Tibial nerve (tissue), 4 donors: ENCODE measurements around the gene AGBL3.

Experiments used
- EP300 ChIP-seq, 2 donors: sonication (generic); formaldehyde crosslinking; IDR thresholded peaks; one replicate each; pipeline ENCODE4 v1.6.1; 2017; ENCODE audit warnings: antibody characterized with exemption in 2 of 2, mild to moderate bottlenecking in 1 of 2
- POLR2A ChIP-seq, 2 donors: fragments of 450-650 bp; IDR thresholded peaks; one replicate each; pipeline ENCODE4 v1.6.1; 2017; ENCODE audit warnings: antibody characterized with exemption in 2 of 2, mild to moderate bottlenecking in 2 of 2, moderate library complexity in 2 of 2
- TF ChIP-seq, protein P1 (sequence below), 5 experiments: fragments of 200-600 bp in 3 of 5; fragments of 450-650 bp in 2 of 5; sonication (generic) in 3 of 5; IDR thresholded peaks; one replicate each; pipeline ENCODE4 v1.5.1; 2016 to 2019; ENCODE audit warnings: antibody characterized with exemption in 5 of 5, mild to moderate bottlenecking in 3 of 5, moderate library complexity in 2 of 5

DNA sequence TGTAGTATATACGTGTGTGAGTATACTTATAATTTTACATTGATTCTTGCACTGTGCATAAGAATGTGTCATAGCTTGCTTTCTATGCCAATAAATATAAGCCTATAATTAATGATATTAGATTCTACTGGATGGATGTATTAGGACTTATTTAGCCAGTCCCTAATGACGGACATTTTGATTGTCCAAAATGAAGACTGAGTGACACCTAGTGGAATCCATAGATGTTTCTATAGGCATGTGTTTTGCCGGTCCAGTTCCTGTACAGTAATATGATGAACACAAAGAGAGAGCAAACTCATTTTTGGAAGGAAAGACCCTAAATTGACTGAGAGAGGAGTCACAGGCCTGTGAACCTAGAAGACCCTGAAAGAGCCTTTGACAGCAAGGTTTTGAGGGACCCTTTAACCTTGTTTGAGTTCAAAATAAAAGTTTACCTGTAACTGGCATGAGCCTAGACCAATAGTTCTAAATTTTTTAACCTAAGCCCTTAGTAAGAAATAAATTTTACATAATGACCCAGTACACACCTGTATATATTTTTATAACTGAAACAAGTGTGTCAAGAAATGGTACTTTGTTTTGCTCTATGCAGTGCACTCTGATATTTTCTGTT lies 42.4 kb upstream of the AGBL3 start:
- TF ChIP-seq, protein P1, sequence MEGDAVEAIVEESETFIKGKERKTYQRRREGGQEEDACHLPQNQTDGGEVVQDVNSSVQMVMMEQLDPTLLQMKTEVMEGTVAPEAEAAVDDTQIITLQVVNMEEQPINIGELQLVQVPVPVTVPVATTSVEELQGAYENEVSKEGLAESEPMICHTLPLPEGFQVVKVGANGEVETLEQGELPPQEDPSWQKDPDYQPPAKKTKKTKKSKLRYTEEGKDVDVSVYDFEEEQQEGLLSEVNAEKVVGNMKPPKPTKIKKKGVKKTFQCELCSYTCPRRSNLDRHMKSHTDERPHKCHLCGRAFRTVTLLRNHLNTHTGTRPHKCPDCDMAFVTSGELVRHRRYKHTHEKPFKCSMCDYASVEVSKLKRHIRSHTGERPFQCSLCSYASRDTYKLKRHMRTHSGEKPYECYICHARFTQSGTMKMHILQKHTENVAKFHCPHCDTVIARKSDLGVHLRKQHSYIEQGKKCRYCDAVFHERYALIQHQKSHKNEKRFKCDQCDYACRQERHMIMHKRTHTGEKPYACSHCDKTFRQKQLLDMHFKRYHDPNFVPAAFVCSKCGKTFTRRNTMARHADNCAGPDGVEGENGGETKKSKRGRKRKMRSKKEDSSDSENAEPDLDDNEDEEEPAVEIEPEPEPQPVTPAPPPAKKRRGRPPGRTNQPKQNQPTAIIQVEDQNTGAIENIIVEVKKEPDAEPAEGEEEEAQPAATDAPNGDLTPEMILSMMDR (IDR thresholded peaks at IDR 0.05) = peak; percentile 16 to 44 (median 21)
- TF ChIP-seq POLR2A (IDR thresholded peaks at IDR 0.05) (no peak), EP300 (IDR thresholded peaks at IDR 0.05) (no peak)
